ENCODE data around the gene FAM120B.

The FAM120B gene

DNA sequence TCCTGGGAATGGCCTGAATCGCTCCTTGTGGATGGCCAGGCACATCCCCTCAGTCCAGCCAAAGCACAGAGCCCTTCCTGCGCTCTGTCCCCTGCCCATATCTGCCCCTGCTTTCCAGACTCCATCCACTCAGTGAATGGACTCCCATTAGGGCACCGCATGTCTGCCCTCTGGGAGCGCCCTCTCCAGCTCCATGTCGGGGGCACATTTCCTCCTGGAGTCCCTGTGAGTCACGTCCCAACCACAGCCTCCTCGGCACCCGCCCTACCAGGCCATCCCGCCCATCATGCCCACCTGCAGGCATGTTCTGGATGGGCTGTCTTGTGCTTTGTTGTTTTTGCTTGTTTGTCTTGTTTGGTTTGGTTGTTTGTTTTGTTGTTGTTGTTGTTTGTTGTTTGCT is 149.8 kb downstream of the FAM120B start:
- DNase-seq (ENCODE audit: low read depth in 2 of 2), result no peak
